COR-L47 (cell line): ENCODE data around the gene CIAO2A.
"Not testable (repeated sequence)": the region's sequence is repeated elsewhere in the genome, so short reads cannot be mapped to it uniquely, and the experiment has no call there.

Experiments used
- DNase-seq: peaks from one replicate; lab custom pipeline; 2025; lab: John Stamatoyannopoulos, UW

CIAO2A gene

DNA sequence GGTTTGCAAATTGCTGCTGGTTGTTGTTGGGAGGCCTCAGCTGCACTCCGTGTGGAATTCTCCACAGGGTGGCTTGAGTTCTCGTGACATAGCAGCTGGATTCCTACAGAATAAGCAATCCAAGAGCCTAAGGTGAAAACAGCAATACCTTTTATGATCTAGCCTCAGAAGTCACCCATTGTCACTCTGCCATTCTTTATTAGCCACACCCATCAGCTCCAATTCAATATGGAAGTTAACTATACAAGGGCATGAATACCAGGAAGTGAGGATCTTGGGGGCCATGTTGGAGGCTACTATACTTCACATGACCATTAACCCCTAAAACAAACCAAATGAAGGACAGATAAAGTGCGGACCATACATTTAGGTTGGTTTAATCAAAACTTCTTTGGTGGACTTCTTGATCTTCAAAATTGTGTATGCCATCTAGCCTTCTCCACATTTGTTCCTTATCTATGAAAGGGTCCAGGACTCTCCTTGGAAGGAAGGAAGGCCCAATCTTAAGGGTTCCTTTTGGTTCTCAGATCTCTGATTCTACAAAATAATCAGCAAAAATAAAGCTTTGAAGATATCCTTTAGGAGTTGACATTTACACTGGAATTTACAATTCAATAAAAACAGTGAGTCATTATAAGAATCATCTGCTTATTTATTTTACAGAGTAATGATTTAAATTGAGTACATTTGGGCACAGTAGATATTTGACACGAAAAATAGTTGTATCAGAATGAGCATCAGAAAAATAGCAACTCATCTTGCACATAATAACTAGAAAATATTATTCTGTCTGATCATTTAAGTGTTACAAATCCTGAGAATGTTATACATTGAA, 21.5 kb downstream of the CIAO2A start:
- DNase-seq, result no peak

DNA sequence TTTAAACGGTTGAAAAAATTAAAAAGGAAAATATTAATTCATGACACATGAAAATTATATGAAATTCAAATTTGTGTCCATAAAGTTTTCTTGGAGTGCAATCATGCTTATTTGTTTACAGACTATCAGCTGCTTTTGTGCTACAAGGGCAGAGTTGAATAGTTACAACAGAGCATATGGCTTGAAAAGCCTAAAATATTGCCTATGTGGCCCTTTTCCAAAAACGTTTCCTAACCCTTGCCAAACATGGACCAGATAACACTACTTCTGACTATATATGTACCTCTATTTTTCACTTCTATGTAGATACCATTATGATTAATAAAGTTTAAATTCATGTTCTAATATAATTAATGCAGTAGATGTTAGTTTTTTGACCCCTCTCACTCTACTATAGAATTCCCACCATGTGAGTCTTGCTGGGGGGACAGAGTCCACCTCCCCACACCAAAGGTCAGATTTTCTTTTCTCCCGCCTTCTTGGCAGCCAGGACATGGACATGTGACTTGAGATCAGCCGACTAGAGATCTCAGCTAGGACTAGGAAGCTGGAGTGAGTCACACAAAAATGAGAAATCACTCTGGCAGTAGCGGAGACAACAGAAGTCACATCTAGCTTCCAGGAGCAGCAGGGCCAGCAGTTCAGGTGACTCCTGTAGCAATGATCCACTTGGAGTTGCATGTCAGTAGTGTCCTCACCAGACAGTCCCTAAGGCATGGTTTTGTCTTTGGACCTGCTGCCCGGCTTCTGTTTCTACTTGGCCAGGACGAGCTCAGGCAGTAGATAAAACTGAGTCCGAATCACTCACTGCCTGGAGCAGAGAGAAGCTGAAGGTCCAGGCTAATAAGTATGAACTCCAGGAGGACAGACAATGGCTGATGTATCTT, 22.4 kb downstream of the CIAO2A start:
- no peak for DNase-seq

DNA sequence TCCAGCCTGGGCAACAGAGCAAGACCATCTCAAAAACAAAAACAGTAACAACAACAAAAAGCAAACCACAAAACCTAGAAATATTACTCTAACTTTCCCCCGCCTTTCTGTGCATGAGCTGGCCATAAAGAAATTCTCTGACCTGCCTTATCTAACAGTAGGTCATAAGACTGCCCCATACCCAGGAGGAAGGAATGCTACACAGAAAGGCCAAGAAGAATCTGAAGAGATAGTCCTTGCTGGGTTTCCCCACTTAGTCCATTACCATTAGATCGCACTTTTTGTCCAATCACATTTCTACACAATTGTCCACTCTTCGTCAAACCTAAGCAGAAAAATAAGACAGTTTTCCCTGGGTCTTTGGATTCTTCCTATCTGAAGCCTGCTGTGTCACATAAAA, 23.5 kb downstream of the CIAO2A start:
- DNase-seq, result no peak

DNA sequence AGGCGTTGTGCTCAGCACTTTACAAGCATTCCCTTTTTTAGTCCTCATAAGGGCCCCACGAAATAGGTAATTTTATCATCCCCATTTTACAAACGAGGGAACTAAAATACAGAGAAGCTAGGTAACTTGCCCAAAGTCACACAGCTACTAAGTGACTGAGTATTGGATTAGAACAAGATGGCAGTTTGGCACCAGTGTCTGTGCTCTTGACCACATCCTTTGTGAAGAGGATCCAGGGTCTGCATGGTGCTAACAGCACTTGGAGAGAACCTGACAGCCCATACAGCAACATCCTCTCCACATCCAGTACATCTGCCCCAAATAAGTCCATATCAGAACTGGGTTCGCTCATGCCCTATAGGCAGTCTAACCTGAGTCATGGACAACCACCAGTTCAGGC, 25.5 kb downstream of the CIAO2A start:
- DNase-seq, result no peak

DNA sequence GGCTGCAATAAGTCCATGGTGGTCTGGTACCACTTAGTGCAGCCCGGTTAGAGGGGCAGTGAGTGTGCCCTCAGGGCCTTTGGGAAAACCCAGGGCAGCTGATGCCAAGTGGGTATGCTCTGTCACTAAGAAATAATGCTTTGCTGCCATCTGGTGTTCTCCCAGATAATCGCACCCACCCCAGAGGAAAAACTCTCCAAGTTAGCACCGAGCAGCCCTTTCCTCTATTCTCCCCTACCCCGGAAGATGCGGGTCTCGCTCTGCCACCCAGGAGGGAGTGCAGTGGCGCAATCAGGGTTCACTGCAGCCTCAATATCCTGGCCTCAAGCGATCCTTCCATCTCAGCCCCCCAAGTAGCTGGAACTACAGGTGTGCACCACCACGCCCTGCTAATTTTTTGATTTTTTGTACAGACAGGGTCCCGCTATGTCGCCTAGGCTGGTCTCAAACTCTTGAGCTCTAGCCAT, 26.0 kb downstream of the CIAO2A start:
- DNase-seq, result peak; percentile 36

DNA sequence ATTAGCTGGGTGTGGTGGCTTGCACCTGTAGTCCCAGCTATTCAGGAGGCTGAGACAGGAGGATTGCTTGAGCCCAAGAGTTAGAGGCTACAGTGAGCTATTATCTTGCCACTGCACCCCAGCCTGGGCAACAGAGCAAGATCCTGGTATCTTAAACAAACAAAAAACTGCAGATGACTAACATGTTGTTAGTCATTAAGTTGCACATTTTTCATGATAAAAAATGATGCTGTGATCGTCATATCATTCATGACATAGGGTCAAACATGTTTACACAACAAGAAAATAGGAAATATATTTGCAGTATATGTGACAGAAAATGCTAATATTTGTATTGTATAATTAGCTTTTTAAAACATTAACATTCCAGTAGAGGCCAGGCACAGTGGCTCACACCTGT, 27.2 kb downstream of the CIAO2A start:
- DNase-seq, result no peak

DNA sequence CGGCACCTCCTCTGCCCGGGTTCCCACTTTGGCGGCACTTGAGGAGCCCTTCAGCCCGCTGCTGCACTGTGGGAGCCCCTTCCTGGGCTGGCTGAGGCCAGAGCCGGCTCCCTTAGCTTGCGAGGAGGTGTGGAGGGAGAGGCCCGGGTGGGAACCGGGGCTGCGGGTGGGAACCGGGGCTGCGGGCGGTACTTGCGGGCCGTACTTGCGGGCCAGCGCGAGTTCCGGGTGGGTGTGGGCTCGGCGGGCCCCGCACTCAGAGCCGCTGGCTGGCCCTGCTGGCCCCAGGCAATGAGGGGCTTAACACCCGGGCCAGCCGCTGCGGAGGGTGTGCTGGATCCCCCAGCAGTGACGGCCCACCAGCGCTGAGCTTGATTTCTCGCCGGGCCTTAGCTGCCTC, 32.9 kb downstream of the CIAO2A start:
- DNase-seq, result no peak

DNA sequence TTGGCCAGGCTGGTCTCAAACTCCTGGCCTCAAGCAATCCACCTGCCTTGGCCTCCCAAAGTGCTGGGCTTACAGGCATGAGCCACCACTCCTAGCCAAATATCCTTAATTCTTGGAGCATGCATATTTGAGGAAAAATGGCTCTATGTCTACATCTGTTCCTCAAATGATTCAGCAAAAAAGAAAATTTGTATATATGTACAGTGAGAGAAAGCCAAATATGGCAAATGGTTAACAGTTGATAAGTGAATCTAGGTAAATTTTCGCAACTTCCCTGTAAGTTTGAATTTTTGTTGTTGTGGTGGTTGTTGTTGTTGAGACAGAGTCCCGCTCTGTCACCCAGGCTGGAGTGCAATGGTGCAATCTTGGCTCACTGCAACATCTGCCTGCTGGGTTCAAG, 34.5 kb downstream of the CIAO2A start:
- DNase-seq, result not testable (repeated sequence)

DNA sequence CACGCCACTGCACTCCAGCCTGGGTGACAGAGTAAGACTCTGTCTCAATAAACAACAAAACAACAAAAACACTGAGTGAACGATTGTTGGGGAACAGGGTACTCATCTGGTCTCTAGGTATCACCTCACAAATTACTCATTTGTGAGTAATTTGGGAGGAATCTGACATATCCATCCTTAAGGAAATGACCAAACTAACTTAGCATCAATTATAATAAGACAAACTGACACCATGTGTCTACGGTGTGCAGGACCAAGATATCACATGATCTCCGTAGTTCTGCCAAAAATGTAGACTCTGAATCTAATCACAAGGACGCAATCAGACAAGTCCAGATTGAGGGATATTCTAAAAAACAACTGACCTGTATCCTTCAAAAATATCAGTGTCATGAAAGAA, 35.4 kb downstream of the CIAO2A start:
- no peak for DNase-seq

DNA sequence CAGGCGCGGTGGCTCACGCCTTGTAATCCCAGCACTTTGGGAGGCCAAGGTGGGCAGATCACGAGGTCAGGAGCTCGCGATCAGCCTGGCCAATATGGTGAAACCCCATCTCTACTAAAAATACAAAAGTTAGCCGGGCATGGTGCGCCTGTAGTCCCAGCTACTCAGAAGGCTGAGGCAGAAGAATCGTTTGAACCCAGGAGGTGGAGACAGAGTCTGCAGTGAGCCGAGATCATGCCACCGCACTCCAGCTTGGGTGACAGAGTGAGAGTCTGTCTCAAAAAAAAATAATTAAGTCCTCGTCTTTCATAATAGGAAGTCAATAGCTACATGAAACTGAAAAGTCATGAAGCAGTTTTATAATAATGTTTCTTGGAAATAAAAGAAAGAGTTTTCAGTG, 40.0 kb downstream of the CIAO2A start:
- DNase-seq, result not testable (repeated sequence)

DNA sequence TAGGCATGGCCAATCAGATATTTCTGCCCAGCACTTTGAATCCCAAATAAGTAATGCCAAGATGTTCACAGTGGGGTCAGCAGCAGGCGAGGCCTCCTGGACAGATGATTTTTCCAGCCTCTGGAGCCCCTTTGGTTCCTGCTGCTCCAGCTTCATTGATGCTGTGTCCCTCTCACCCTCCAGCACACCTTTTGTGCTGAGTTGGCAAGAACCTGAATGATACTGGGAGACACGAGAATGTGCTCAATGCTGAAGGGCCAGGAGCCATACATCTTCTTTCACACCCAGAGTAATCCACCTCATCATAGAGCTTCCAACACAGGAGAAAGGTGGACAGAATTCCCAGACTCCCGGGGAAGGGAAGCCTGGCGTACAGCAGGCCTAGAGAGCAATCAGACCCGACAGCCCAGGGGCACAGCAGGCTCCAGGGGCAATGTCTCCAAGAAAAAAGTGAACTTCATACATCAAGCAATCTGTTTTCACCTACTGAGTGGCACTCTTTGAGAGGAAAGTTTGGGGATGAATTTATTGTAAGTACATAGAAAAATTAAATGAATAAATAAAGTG, 40.6 kb downstream of the CIAO2A start:
- DNase-seq, result no peak

DNA sequence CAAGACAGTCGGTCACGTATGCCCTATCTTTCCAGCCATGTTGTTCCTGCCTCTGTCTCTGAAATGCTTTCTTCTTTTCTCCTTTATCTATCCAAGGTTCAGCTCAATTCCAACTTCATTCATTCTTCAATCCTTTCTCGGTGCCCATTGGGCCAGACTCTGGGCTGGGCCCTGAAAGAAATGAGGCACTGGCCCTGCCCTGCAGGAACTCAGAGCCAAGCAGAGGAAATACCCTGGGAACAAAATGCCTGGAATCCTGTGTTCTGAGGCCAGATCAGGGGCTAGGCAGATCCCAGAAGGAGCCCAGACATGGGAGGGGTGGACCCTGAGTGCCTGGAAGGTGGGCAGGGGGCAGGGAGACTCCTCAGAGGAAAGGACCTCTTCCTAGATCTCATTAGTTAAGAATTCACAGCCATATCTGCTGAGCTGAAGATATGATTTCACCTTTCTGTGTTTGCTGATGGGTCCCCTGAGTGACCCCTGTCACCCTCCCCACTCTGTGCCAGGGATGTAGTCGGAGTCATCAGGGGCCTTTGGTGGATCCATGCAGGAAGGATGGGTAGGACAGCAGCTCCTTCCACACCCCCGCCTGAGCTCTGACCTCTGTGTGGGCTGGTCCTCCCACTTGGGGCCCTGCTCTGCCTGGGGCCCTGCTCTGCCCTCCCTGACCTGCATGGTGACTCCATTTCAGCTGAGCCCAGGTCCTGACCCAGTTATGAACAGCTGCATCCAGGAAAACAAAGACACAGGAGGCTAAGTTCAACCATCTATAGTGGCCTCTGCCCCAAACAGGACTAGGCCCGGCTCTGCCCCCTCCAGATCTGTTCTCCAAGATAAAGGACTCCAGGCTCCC, 42.0 kb downstream of the CIAO2A start:
- DNase-seq, result no peak

DNA sequence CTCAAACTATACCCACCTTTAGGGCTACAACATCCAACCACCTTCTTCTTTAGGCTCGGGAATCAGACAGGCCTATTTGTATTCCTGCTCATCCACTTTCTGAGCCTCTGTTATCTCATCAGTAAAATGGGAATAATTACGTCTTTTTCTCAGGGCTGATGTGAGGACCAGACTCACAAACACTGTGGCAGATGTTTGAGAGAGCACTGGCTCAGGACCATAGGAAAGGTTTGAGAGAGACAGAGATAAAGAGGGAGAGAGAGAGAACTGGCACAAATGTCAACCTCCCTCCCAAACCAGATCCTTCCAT, 42.6 kb downstream of the CIAO2A start:
- DNase-seq, result no peak

DNA sequence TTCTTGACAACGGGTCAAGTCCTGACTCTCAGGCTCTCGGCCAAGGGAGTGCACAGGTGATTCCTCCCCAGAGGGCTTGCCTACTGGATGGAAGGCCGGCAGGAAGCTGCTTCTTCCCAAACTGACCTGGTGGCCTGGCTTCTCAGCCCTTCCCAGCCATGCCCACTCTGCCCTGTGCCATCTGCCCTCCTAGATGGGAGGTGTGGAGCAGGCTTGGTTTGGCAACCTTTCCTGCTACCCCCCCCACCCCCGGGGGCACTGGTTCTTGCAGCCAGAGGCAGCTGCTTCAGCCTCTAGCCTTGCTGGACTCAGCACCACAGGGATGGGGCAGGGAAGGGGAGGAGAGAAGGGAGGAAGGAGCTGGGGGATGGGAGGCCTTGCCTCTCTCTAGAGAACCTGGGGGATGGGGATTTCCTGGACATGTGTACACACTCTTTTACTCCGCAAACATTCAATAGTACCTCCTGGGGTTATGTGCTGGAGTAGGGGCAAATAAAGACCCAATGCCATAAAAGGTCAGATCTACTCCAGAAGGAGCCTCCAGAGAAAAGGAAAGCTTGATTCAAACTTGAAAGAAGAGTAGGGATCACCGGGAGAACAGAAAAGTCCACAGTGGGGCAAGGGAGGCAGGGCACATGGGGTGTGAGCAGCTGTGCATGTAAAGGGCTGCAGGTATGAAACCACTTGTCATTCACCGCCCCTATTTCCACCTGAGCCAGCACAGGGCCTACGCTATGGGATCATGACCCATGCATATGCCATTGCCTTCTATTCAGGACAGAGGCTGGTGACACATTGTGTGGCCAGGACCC, 43.2 kb downstream of the CIAO2A start:
- DNase-seq, result peak; percentile 75

DNA sequence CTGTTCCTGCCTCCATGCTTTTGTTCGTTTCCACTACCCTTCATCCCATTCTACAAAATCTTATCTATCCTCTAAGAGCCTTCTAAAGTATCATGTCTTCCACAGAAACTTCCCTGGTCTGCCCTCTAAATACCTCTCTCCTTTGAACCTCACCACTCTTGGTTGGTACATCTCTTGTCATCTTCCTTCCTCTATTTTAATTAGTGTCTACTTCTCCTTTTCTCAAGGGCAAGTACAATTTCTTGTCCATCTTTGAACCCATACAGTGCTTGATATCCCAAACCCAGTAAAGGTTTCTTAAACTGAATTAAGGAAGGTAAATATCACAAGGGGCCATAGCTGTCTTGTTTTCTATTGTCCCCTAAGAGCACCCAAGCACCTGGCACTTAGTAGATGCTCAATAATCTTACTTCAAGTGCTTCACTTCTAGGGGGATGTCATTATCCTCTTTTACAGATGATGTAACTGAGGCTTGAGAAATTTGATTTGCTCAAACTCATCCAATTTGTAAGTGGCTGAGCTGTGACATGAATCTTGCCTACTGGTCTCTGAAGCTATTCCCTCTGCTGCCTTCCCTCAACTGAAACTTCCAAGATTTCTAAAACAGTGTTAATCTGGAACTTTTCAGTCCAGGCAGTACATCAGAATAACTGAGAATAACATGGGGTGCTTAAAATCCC, 44.7 kb downstream of the CIAO2A start:
- no peak for DNase-seq

DNA sequence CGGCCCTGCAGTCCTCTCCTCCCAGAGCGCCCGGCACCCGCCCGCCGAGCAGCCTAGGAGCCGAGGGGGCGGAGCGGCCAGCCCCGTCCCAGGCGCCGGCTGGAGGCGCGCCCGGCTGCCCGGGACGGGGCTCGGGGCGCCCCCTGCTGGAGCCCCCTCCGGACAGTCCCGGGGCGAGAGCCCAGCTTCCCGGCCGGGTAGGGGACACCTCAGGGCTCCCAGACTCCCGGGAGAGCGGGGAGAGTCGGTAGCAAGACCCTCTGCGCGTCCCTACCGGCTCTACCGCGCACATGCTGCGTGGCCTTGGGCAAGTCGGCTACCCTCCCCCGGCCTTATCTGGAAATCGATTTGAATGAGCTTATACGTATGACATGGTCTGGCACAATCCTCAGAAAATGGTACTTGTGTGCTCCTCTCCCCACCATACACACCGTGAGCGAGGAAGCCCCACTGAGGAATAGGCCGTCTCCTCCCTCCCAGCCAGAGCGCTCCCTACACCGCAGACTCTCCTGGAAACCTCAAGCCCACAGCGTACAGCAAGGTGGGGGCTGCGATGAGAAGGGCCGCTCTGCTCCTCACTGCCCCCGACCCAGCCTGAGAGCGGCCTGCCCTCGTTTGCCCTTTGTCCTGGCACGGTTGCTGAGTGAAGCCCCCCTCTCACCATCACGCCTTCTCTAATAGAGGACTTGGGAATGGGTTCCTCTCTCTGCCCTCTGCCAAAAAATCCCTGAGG, 47.1 kb downstream of the CIAO2A start, which contains the start of gene DAPK2:
Gene DAPK2, minus strand, starts transcription at position 65 of the 733 bp plus-strand sequence. CDS start 6,224 bp downstream, outside the sequence.
- DNase-seq, result peak; percentile 17

DNA sequence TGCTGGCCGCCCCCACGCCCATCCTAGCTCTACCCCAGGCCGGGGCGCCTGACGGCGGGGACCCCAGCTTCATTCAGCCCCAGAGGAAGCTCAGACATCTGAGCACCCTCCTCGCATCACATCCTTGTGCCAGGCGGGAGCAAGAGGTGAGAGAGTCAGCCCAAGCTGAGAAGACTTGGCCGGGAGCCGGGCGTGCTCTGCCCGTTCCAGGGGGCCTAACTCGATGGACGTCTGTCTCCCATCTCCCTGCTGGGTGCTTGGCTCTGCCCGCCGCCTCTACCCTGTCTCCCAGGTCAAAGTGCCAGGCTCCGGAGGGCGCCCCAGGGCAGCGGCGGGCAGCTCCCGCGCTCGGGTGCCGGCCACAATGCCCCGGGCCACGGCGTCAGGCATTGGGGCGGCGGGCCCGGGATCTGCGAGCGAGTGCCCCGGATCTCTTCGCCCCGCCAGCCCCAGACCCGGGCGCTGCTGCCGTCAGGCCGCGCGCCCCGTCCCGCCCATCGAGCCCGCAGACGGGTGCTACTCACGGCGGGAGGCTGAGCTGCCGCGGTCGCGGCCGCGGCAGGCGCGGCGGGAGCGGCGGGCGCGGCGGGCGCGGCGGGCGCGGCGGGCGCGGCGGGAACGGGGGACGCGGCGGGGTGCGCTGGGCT, 47.7 kb downstream of the CIAO2A start:
- no peak for DNase-seq

DNA sequence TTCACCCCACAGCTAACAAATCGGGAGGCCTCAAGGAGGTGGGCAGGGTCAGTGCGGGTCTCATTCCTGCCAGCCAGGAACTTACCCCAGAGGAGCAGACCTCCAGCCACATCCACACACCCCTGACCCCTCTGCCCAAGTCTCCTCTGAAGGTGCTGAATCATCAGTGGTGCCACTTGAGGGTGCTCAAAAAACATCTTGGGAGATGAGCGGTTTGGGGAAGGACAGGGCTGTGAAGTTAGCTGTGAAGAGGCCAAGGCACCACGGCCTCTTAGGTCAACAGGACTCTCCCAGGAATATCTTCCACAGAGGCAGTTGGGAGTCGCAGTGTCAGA, 48.6 kb downstream of the CIAO2A start:
- no peak for DNase-seq
